Fibroblast of upper back skin (primary cell): ENCODE data around the gene DPEP1.
"Not testable (repeated sequence)": the region's sequence is repeated elsewhere in the genome, so short reads cannot be mapped to it uniquely, and the experiment has no call there.

ENCODE experiments used
- DNase-seq: peaks from one replicate; pipeline ENCODE4 v3.0.0-alpha.2; 2013

Gene DPEP1

DNA sequence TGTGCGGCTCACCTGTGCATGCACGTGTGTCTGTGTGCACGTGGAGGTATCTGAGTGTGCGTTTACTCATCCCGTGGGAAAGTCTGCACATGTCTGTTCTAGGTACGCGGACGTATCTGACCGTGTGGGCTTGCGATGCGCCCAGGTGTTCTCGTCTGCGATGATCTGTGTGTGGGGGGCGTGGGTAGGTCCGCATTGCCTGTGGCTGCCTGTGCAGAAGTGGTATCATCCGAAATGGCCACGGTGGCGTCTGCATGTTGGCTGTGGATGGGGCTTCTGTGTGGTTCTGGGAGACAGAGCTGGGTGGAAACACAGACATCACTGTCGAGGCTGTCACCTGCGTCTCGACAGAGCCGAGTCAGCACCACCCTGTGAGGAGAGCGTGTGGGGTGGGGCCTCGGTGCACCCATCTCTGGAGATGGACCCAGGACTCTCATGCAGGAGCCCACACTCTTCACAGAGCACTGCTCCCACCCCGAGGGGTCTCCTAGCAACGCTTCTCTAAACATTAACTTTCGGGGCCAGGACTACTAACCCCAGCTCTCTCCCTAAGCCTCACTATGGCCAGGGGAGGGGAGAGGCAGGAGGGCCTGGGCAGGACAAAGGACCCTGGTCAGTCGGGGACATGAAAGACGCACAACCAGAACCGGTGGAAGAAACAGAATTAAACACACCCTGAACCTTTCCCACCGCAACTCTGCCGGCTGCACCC lies 8.4 kb downstream of the DPEP1 start:
- no peak for DNase-seq

DNA sequence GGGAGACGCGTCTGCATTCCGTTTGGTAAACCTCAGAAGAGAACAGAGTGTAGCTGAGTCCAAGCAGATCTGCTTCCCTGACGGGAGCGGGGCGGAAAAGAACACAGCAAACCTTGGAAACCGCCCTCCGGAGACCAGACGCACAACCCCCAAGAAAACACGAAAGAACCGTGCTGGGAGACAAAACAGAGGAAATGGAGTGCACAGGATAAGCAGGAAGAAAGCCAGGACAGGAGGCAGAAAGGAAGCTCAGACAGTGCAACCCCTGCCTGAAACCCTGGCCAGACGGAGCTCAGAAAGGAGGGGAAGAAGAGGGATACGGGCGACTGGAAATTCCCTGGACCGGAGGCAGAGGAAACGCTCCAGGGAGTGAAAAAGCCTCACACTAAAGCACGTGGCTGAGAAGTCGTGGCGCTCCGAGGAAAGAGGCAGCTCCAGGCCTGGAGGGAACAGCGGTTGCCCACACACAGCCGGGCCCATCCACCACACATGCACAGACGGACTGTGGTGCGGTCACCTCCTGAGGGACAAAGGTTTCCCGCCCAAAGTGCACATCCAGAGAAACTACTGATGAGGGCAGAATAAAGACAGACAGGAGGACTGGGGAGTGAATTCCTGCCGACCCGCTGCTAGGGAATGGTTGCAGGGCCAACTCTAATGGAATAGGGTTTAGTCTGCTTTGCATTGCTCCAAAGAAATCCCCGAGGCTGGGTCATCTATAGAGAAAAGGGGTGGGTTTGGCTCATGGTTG lies 10.2 kb downstream of the DPEP1 start:
- DNase-seq: peak; percentile 31

DNA sequence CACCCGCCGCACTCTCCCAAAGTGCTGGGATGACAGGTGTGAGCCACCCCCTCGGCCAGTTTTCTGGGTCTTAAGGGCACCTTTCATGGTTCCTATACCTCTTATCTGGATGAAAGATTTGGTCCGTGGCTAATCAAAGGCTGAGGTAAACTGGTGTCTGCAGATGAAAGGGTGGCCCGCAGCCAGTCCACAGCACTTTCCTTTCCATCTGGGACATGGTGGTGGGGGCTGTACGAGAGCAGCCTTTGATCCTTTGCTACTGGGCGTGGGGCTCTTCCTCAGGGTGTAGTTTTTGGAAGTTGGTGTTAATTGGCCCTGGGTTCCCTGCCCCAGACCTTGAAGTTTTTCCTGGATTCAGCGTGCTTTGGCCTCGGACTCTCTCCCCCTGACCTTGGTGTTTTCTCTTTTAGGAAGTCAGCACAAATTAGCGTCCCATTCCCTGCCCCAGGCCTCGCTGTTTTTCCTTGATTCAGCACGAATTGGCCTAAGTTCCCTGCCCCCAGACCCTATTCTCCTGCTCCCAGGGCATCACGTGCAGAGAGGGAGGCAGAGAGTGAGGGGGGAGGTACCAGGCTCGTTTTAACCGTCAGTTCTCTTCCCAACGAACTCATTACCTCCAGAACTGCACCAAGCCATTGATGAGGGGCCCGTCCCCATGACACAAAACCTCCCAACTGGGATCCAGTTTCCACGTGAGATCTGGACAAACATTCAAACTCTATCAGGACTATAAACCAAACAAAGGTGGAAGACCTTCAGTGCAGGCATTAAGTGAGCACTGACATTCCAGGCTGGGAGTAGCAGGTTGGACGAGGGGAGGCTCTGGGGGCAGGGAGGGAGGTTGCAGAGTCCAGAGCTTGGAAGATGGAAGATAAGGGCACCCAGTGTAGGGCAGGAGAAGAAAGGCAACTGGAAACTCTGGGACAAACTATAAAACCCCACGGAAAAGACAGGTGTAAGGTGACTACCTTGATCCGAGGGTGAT lies 11.6 kb downstream of the DPEP1 start:
- no peak for DNase-seq

DNA sequence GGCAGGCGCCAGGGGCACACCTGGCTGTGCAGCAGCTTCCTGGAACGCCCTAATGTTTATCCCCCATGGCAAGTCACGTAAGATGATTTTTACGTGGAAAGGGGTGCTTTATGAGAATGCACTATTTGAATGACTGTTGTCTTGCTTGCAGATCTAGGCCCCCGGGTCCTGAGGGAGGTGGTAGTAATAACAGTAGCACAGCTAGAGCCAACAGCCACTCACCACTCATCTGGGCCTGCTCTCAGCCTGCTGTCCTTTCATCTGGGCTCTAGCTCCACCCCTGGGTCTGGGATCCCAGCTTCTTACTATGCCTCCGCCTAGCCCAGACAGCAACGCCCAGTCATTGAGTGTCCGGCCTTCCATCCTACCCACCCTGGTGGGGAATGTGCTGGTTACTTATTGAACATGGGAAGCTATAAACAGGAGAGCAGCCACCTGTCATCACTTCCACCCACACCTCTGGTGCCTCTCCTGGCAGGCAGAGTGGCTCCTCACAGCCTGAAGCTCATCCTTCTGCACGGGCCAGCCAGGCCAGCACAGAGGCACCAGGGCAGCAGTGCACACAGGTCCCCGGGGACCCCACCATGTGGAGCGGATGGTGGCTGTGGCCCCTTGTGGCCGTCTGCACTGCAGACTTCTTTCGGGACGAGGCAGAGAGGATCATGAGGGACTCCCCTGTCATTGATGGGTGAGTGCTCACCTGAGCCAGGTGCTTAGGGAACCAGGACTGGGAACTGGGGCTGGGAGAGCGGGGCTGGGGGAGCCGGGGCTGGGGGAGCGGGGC lies 16.6 kb downstream of the DPEP1 start:
- DNase-seq: no peak

DNA sequence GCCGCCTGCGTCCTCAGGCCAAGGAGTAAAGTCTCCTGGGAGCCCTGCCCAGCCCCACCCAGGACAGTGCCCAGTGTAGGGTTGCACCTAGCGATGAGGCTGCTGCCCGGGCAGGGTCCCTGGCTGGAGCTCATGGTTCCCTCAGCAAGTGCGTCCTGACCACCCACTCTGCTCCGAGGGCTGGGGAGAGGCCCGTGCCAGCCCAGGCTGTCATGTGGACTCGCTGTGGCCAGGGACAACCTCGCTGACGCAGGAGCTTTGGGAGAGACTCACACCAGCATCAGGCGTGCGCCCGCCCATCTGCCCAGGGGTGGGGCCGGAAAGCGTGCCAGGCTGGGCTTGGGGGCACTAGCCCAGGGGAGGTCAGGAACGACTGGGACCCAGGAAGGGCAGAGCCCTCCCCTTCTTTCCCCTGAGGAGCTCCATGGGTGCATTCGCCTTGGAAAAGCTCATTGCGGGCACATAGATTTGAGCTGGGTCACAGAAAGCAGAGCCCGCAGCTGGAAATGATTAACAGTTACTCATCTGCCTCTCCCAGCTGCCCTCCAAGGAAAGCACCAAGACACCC lies 19.7 kb downstream of the DPEP1 start:
- DNase-seq: peak; percentile 70

DNA sequence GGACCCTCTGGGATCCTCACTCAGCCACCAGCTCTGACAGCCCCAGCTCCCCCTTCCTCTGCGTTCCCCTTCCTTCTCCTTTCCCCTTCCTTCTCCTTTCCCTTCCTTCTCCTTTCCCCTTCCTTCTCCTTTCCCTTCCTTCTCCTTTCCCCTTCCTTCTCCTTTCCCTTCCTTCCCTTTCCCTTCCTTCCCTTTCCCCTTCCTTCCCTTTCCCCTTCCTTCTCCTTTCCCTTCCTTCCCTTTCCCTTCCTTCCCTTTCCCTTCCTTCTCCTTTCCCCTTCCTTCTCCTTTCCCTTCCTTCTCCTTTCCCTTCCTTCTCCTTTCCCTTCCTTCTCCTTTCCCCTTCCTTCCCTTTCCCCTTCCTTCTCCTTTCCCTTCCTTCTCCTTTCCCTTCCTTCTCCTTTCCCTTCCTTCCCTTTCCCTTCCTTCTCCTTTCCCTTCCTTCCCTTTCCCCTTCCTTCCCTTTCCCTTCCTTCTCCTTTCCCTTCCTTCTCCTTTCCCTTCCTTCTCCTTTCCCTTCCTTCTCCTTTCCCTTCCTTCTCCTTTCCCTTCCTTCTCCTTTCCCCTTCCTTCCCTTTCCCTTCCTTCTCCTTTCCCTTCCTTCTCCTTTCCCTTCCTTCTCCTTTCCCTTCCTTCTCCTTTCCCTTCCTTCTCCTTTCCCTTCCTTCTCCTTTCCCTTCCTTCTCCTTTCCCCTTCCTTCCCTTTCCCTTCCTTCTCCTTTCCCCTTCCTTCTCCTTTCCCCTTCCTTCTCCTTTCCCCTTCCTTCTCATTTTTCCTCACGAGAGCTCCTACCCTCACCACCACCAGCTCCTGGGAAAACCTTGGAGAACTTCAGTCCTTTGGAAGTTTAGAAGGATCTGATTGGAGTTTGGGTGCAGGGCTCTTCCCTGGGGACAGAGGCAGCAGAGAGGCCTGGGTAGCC lies 21.3 kb downstream of the DPEP1 start:
- DNase-seq: not testable (repeated sequence)

DNA sequence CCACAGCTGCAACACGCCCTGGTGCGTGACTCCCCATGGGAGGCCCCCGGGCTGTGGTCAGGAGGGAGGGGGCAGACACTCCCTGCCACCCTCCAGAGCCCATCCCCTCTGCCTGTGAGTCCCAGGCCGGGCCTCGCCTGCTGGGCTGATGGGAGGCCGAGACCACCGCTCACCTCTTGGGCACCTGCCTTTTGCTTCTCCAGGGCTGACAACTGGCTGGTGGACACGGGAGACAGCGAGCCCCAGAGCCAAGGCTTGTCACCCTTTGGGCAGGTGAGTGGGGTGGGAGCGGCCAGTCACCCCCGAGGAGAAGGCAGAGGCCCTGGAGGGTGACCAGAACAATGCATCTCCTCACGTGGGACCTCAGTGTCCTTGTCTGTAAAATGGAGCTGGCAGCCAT lies 23.2 kb downstream of the DPEP1 start:
- DNase-seq: no peak

DNA sequence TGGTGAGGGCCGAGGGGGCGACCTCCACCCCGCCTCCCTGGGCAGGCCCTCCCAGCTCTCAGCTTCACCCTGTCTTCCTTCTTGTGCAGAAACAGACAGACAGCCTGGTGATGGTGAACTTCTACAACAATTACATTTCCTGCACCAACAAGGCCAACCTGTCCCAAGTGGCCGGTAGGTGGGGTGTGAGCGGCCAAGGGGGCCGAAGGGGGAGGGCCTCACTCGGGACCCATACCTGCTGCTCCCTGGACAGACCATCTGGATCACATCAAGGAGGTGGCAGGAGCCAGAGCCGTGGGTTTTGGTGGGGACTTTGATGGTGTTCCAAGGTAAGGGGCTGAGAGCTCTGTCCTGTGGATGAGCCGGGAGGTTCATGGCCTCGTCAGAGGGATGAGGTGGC lies 23.9 kb downstream of the DPEP1 start:
- DNase-seq: no peak

DNA sequence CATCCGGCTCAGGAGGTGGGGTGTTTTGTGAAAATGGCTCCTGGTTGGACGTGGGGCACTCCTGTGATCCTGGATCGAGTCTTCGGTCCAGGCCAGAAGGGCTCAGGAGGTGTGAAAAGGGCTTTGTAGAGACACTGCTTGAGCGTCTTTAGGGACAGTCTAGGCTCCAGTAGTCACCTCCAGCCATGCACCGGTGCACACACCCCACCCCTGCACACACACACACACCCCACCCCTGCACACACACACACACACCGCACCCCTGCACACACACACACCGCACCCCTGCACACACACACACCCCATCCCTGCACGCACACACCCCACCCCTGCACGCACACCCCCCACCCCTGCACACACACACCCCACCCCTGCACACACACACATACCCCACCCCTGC lies 25.0 kb downstream of the DPEP1 start:
- no peak for DNase-seq

DNA sequence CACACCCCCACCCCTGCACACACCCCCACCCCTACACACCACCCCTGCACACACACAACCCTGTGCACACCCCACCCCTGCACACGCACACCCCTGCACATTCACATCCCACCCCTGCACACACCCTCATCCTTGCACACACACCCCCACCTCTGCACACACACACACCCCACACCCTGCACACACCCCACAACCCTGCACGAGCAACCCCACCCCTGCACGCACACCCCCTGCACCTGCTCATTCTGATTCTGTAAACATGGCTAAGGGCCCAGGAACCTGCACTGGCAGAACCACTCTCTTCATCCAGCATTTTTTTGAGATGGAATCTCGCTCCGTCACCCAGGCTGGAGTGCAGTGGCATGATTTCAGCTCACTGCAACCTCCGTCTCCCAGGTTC lies 25.9 kb downstream of the DPEP1 start:
- no peak for DNase-seq

DNA sequence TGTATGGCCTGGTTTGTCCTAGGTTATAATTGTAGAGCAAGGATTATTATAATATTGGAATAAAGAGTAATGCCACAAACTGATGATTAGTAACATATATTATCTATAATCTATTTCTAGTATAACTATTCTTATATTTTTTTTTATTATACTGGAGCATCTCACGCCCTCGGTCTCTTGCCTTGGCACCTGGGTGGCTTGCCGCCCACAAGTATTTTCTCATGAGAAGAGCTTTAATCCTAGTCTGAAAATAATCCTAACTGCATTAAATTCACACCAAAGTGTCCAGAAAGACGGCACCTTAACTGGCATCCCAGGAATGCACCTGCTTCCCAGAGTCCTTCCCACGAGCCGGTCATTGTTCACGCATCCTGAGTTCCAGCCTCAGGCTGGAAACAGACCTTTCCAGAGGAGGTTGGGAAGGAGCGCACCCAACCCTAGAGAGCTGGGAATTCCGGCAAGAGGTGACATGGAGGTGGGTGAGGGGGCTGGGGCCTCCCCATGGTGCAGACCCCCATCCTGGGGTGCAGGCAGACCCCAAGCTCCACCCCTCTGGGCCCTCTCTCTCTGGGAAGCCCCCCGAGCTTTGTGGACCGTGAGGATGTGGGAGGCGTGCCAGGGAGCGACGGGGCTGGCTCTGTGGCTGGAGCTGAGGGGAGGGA lies 28.1 kb downstream of the DPEP1 start:
- DNase-seq: no peak

DNA sequence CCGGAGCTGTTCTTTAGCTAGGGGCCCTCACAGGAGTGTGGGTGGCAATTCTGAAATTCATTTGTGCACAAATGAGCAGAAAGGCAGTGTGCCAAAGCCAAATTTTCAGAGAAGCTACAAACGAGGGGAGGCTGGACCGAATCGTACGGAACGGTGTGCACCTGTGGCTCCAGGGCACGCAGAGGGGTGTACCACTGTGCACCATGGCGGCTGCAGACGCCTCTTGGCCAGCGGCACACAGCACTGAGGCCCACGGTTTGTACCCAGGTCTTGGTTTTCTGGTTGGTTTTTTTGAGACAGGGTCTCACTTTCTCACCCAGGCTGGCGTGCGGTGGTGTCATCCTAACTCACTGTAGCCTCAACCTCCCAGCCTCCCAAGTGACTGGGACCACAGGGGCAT lies 29.1 kb downstream of the DPEP1 start:
- DNase-seq: no peak

DNA sequence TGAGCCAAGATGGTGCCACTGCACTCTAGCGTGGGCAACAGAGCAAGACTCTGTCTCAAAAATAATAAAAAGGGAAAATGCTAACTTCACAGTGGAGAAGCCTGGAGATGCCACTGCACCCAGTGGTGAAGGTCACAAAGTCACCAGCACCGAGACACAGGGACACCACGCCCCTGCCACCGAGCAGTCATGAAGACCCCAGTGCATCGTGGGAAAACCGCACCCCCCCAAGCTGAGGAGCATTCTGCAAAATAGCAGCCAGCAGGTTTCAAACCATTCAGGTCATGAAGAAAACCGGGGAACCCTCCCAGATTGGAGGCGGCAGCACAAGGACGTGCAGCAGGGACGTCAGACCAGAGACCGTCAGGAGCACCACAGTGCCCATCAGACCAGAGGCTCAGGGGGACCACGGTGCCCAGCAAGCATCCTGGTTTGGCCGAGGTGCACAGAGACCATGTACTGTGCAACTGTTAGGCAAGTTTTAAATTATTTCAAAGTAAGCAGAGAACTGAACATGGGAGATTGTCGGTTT lies 30.4 kb downstream of the DPEP1 start:
- no peak for DNase-seq

DNA sequence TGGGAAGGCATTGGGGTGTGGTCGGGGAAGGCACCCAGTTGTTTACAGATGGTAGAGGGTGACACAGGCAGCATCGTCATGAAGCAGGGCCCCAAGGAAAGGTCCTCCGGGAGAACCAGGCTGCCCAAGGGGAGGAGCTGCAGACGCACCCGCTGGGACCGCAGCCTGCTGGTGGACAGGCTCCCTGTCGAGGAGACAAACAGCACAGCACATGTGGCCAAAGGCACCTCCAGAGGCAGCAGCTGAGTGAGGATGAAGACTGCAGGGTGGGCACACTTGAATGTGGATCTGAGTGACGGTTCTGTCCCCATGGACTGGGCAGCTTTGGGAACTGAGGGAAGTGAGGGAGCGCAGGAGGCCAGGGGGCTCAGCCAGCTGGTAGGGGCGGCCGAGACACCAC lies 31.7 kb downstream of the DPEP1 start:
- no peak for DNase-seq

DNA sequence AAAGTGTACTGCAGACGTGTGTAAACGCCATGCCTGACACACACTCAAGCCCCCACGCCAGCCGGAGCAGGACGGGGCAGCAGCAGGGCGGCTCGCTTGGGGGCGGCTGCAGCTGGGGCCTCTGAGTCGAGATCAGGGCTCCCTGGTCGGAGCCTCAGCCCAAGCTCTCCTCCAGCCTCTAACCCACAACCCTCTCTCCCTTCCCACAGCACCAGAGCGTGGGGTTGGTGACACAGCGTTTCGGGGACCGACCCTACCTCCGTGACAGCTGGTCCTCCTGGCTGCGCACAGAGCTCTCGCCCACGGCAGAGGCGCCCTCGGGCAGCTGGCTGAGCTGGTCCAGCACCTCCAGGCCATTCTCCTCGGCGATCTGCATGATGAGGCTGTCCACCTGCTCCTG lies 32.8 kb downstream of the DPEP1 start:
- no peak for DNase-seq

DNA sequence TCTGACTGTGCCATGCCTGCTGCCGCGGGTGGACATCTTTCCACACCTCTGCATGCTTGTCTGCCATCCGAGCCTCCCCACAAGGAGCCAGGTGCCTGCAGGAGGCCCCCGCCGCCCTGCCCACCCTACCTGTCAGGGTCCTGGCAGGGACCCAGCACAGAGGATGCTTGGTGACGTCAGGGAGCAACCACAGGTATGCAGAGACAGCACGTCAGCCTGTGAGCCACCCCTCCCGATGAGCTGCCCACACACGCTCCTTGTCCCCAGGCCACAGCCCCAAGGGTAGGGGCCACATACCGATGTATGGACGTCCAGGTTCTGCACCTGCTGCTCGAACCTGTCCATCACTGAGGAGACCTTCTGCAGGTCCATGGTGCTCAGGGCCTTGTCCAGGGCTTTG lies 33.5 kb downstream of the DPEP1 start:
- DNase-seq: no peak

DNA sequence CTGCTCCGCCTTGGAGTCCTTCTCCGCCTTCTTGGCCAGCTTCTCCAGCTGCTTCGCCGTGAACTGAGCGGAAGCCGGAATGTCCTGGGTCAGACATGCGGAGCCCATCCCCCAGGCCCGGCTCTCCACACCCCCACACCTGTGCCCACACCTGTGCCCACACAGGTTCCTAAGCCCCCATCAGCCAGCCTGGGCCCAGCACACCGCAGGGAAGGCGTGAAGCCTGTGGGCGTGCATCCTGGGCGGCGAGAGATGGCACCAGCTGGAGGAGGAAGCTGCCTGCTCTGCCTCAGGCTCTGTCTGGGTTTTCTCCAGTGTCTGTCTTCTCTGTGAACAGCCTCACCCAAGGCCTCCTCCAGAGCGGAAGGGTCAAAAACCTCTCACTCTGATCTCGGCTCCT lies 38.1 kb downstream of the DPEP1 start:
- DNase-seq: no peak

DNA sequence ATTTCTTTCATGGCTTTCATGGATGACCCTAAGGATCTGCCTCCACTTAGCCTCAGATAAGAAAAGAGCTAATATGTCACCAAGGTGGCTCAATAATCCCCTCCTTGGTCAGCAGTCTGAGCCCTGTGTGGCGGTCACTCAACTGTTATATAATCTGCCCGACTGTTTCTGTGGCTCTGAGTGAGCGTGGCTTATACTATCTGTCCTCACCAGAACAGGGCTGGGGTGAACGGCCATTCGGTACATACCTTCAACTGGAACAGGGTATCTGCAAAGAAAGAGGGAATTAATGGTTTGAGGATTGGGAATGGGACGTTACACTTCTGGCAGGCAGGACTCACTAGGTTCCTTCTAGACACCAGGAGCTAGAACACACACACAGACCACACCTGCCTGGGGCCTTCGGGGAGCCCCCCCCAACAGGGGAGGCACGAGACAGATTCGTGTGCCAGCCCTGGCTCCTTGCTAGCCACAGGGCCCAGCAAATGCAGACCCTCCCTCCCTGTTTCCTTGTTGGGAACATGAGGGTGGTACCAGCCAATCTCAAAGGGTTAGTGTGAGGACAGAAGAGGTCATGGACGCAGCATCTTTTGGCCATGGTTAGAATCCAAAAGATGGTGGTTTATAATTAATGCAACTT lies 40.3 kb downstream of the DPEP1 start:
- no peak for DNase-seq

DNA sequence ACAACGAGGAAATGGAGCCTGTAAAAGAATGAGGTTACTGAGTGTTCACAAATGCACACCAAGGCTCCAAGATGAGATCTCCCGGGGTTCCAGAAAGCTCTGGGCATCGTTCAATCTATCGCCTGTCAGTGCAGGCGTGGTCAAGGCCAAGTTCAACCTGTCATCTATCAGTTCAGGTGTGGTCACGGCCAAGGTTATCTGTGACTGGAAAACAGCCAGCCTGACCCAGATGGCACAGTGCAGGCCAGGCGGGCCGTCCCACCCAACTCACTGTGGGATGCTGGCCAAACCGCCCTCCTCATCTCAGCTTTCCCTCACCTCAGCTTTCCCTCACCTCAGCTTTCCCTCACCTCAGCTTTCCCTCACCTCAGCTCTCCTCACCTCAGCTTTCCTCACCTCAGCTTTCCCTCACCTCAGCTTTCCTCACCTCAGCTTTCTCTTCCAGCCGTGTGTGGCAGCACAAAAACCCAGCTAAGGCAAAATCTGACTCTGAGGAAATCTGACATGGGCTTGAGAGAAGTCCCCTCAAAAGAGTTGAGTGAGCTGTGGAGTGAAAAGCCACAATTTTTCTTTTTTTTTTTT lies 41.7 kb downstream of the DPEP1 start:
- no peak for DNase-seq
